Right atrium auricular region (tissue), 2 donors: ENCODE results near the gene GNPTAB. TPM values are rescaled to one million over a fixed set of nuclear protein-coding genes. Genes with fewer than 3 reads are reported as not detected.

Source experiments
- DNase-seq: peaks from one replicate; pipeline ENCODE4 v3.0.0-alpha.2; 2019; ENCODE audit warnings: low spot score
- H3K27ac ChIP-seq, 2 donors: fragments of 200-600 bp; sonication (generic); 1 replicate in 1 of 2; 2 replicates in 1 of 2; pipeline ENCODE4 v1.5.1; 2016 to 2019
- H3K27me3 ChIP-seq, 2 donors: fragments of 200-600 bp; sonication (generic); one replicate each; pipeline versions ENCODE4 v1.5.1 to v1.6.0; 2017 to 2019
- H3K36me3 ChIP-seq: fragments of 200-600 bp; sonication (generic); one replicate; pipeline ENCODE4 v1.5.1; 2016
- H3K4me1 ChIP-seq, 2 donors: fragments of 200-600 bp; sonication (generic); one replicate each; pipeline versions ENCODE4 v1.5.1 to v1.6.0; 2017 to 2019
- H3K4me3 ChIP-seq, 2 donors: fragments of 200-600 bp; sonication (generic); 1 replicate in 1 of 2; 2 replicates in 1 of 2; pipeline ENCODE4 v1.5.1; 2017 to 2019; ENCODE audit warnings: mild to moderate bottlenecking in 1 of 2, moderate library complexity in 1 of 2
- H3K9me3 ChIP-seq, 2 donors: fragments of 200-600 bp; sonication (generic); one replicate each; pipeline ENCODE4 v1.5.1; 2019
- total RNA-seq, 2 donors: library from RNA; depleted of rRNA; stranded (reverse); fragments of >200 nt; gene quantifications; one replicate each; pipeline ENCODE4 v1.1.0, GENCODE V29; 2016
- TF ChIP-seq, protein P1 (sequence below), 2 donors: fragments of 200-600 bp; sonication (generic); IDR thresholded peaks; one replicate each; pipeline ENCODE4 v1.5.1; 2019; ENCODE audit warnings: antibody characterized with exemption in 2 of 2

Gene GNPTAB
- total RNA-seq, 2 donors from 2014 or later: 25.3 to 32.6 TPM

DNA sequence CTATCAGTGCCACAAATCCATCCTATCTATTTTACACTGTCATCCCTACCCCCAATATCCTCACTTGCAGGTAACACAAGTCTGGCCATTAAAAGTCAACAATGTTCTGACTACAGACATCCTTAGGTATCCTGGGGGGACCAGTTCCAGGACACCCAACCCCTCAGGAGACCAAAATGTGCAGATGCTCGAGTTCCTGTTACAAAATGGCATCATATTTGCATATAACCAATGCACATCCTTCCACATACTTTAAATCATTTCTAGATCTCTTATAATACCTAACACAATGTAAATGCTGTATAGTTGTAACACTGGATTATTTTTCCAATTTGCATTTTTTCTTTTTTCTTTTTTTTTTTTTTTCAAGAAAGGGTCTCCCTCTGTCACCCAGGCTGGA is 98.4 kb downstream of the GNPTAB start:
- no peaks in the 10 kb centered on the region for H3K4me1 ChIP-seq
- no peaks in the 10 kb centered on the region for H3K9me3 ChIP-seq
- H3K36me3 ChIP-seq: peaks cover 53% of the 10 kb centered on the region
- no peak for DNase-seq
- H3K4me3 ChIP-seq: no peak overlapping the region
- H3K27ac ChIP-seq: no peak overlapping the region
- TF ChIP-seq, protein P1, sequence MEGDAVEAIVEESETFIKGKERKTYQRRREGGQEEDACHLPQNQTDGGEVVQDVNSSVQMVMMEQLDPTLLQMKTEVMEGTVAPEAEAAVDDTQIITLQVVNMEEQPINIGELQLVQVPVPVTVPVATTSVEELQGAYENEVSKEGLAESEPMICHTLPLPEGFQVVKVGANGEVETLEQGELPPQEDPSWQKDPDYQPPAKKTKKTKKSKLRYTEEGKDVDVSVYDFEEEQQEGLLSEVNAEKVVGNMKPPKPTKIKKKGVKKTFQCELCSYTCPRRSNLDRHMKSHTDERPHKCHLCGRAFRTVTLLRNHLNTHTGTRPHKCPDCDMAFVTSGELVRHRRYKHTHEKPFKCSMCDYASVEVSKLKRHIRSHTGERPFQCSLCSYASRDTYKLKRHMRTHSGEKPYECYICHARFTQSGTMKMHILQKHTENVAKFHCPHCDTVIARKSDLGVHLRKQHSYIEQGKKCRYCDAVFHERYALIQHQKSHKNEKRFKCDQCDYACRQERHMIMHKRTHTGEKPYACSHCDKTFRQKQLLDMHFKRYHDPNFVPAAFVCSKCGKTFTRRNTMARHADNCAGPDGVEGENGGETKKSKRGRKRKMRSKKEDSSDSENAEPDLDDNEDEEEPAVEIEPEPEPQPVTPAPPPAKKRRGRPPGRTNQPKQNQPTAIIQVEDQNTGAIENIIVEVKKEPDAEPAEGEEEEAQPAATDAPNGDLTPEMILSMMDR (IDR thresholded peaks at IDR 0.05): no peak
- H3K27me3 ChIP-seq: no peaks in the 10 kb centered on the region

DNA sequence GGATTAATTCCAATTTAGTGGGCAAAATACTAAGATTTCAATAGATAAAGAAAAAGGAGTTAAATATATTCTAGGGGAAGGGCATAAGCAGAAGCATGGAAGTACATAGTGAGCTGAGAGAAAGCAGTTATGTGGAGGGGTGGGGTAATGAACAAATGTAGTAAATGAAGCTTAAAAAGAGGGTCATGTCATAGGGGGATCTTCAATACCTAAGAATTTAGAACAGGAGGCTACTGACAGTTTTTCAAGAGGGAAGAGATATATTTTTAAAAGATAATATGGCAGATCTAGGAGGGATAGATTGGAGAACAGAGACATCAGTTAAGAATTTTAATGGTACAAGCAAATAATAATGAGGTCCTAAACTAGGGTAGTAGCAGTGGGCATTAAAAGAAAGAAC is 100.9 kb downstream of the GNPTAB start:
- Histone ChIP-seq H3K4me1 (no peaks in the 10 kb centered on the region), H3K27ac (no peak overlapping the region), H3K9me3 (no peaks in the 10 kb centered on the region), H3K4me3 (no peak overlapping the region), H3K27me3 (no peaks in the 10 kb centered on the region), H3K36me3 (peaks cover 69% of the 10 kb centered on the region)
- no peak for DNase-seq
- TF ChIP-seq, protein P1 (IDR thresholded peaks at IDR 0.05): no peak

DNA sequence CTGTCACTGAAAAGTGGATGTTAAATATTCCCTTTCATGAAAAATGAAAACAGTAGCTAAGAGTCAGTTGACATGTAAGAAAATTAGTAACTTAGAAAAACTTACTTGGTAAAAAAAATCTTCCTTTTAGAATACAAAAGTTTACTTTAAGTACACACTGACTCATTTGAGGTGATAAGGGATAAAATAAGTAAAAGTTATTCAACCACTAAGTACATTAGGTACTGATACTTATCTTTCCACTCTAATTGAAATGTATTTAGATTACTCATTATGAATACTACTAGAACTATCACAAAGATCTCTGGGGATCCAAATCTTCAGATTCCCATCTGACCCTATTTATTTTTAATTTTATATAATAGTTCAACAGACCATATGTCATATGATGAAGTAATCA is 103.7 kb downstream of the GNPTAB start:
- Histone ChIP-seq H3K36me3 (peaks cover 64% of the 10 kb centered on the region), H3K4me1 (no peaks in the 10 kb centered on the region), H3K4me3 (no peak overlapping the region)

DNA sequence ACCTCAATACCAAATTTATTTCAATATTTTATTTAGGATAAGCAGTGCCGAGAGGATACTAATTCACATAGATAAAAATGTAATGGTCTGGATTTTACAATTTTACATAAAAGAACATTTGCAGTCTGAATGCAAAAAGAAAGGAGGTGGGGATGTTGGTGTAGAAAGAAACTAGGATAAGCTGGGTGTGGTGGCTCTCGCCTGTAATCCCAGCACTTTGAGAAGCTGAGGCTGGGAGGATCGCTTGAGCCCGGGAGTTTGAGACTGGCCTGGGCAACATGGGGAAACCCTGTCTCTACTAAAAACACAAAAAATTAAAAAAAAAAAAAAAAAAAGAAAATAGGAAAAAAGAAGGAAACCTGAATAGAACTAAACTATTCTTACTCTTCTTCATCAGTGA is 108.4 kb downstream of the GNPTAB start:
- TF ChIP-seq, protein P1 (IDR thresholded peaks at IDR 0.05): no peak
- Histone ChIP-seq H3K27ac (no peak overlapping the region), H3K4me1 (no peaks in the 10 kb centered on the region), H3K36me3 (peaks cover 58% of the 10 kb centered on the region), H3K27me3 (no peaks in the 10 kb centered on the region), H3K9me3 (no peaks in the 10 kb centered on the region), H3K4me3 (no peak overlapping the region)
- DNase-seq: no peak

More for the DNA sequence above, 103.7 kb downstream of the GNPTAB start:
- no peak for DNase-seq
- Histone ChIP-seq H3K27me3 (no peaks in the 10 kb centered on the region), H3K9me3 (no peaks in the 10 kb centered on the region), H3K27ac (no peak overlapping the region)
- TF ChIP-seq, protein P1 (IDR thresholded peaks at IDR 0.05): no peak

DNA sequence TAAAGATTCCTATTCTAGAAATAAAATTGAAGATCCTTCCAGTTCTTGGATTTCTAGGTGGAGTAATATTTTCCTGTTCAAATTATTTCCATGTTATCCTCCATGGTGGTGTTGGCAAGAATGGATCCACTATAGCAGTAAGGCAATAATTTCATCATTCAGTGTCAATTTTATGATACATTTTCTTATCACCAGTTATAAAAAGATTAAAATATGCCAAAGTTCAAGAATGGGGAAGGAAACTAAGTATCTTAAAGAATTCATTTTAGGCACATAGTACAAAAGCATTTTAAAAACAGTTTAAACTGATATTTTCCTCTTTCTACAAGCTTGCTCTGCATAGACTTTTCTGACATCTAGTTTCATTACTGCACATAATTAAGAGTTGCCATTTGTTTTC is 110.6 kb downstream of the GNPTAB start:
- DNase-seq: no peak
- H3K4me1 ChIP-seq: no peaks in the 10 kb centered on the region
- peaks cover 35% of the 10 kb centered on the region for H3K36me3 ChIP-seq
- no peak overlapping the region for H3K4me3 ChIP-seq
- H3K27me3 ChIP-seq: no peaks in the 10 kb centered on the region
- no peaks in the 10 kb centered on the region for H3K9me3 ChIP-seq
- TF ChIP-seq, protein P1 (IDR thresholded peaks at IDR 0.05): no peak
- H3K27ac ChIP-seq: no peak overlapping the region

DNA sequence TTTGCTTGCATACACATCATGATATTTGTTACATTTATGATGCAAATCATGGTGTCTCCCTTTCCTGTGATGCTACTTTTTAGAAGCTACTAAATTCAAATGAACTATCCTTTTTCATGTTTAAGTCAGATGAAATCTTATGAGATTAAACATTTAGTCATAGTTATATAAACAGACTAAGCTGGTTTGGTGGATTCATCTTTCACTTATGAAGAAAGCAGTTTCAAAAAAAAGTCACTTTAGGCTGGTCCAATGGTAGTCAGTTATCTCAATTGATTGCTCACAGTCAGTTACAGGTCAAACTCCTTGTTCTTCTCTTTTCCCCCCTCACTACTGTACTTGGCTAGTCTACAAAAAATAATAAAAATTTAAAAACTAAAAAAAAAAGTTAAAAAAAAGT is 111.2 kb downstream of the GNPTAB start:
- H3K4me3 ChIP-seq: no peak overlapping the region
- TF ChIP-seq, protein P1 (IDR thresholded peaks at IDR 0.05): no peak
- H3K27ac ChIP-seq: no peak overlapping the region
- H3K36me3 ChIP-seq: peaks cover 33% of the 10 kb centered on the region
- H3K4me1 ChIP-seq: no peaks in the 10 kb centered on the region
- no peaks in the 10 kb centered on the region for H3K9me3 ChIP-seq
- H3K27me3 ChIP-seq: no peaks in the 10 kb centered on the region
- no peak for DNase-seq
